HG02623 (cell line): ENCODE data around the gene HOXC13.

Experiments used
- ATAC-seq: cut with Tn5 transposase; IDR thresholded peaks from one replicate; pipeline ENCODE4 v1.9.1; 2021; ENCODE audit warnings: moderate library complexity; ENCODE audit not compliant: unreplicated experiment

The HOXC13 gene

DNA sequence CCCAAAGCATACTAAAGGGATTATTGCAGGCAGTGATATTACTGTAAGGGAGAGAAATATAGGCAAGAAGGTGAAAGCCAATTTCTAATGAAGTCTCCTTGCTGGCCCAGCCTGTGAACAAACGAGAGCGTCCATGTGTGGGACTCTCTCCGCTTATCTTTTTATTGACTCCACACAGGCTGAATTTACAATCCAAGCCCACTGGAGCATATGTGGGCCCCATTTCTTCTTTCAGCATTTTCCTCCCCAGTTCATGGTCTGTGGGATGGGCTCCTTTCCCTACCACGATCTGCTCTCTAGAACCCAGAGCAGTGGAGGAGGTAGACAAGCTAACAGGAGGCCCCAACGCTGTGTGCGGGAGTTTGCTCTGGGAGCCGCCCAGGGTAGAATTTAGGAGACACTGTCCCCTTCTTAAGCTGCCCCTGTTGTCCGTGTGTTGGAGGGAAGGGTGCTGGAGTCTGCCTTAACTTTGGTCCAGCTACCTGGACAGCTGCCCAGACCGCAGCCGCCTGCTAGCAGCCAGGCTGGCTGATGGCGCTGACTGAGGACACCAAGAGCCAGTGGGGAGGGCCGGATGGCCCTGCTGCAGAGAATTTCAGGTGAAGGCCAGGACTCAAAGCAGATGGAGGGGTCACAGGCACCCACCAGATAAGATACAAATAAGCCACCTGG lies 31.1 kb downstream of the HOXC13 start:
- ATAC-seq = no peak

DNA sequence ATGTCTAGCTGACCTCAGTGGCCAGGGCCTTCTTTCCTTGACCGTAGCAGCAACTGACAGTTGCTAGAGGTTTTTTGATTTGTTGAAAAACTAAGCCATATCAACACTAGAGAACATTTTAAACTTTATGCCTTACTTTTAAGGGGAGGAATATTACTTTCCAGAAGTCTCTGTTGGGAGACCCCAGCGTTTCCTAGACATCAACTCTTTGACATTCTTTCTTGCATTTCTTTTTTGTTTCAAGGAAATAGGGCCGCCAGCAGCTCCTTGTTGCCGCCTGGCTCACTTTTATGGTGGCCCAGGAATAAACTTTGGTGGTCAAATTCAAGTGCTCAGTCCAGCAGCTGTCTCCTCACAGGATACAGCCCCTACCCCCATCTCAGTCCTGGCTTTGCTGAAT lies 31.8 kb downstream of the HOXC13 start:
- no peak for ATAC-seq

DNA sequence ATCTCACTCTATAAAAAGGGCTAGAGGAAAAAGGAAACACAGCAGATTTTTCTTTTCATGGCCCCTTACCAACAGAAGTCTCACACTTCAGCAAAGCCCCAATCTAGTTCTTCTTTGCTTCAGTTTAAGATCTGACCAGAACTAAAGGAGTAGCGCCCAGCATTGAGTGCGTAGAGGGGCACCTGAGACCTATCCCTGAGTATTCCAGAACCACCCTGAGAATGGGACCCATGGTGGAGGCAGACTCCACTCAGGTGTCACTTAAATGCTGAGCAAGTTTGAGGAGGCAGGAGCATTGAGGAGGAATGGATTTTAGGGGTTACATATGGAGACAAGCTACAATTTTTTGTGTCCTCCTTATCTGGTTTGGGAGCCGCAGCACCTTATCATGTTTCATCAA lies 32.5 kb downstream of the HOXC13 start:
- no peak for ATAC-seq

- no peak for ATAC-seq
Observed at GRCh38 chr12:53971686-53972085, 33.1 kb downstream of the HOXC13 start.

GRCh38 chr12:53972152-53972702 lies 33.6 kb downstream of the HOXC13 start:
- no peak for ATAC-seq

- no peak for ATAC-seq
Observed at GRCh38 chr12:53972722-53973235, 34.1 kb downstream of the HOXC13 start, which contains the start of gene HOXC11. Gene HOXC11, plus strand, starts transcription at chr12:53973126. Its CDS starts 116 bp downstream, at chr12:53973242.

GRCh38 chr12:53973236-53974042 lies 34.8 kb downstream of the HOXC13 start:
- ATAC-seq = no peak

GRCh38 chr12:53974084-53975063 lies 35.7 kb downstream of the HOXC13 start, which contains the start of gene HOTAIR:
Gene HOTAIR, minus strand, starts transcription at chr12:53974954.
- ATAC-seq = no peak

DNA sequence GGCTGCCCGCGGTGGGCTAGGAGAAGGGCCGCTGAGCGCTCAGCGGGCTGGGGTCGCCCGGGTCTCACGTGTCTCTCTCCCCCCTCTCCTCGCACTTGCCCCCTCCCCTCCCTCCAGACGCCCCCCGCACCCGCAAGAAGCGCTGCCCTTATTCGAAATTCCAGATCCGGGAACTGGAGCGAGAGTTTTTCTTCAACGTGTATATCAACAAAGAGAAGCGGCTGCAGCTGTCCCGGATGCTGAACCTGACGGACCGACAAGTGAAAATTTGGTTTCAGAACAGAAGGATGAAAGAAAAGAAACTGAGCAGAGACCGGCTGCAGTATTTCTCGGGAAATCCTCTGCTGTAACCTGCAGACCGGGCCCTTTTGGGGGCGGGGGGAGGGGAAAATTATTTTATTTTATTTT lies 36.4 kb downstream of the HOXC13 start:
- no peak for ATAC-seq

GRCh38 chr12:53975479-53976152 lies 37.0 kb downstream of the HOXC13 start:
- no peak for ATAC-seq

DNA sequence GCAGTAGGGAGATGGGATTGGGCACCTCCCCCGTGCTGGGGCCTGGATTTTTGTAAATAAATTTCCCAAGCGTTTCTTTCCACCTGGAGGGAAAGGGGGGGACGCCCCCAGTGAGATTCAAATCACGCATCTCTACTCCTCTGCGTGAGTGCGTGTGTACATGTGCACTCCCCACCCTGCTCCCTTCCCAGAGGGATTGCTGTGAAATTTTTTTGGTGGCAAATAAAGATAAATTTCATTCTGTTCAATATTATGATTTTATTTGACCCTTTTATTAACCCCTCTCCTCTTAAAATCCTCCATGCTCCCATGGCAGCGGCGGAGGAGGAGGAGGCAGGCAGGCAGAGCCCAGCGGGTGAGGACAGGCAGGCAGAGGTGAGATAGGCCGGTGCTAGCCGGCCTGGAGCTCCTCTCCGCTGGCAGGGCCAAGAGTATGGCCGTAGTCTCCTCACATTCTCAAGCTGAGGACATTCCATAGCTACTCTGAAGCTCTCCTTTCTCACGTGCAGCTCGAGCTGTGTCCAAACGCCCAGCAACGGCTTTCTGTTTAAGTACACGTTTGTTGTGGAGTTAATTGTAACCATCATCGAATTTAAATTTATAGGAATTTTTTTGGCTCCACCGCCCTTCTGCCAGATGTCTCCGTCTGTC lies 37.7 kb downstream of the HOXC13 start:
- ATAC-seq = no peak

DNA sequence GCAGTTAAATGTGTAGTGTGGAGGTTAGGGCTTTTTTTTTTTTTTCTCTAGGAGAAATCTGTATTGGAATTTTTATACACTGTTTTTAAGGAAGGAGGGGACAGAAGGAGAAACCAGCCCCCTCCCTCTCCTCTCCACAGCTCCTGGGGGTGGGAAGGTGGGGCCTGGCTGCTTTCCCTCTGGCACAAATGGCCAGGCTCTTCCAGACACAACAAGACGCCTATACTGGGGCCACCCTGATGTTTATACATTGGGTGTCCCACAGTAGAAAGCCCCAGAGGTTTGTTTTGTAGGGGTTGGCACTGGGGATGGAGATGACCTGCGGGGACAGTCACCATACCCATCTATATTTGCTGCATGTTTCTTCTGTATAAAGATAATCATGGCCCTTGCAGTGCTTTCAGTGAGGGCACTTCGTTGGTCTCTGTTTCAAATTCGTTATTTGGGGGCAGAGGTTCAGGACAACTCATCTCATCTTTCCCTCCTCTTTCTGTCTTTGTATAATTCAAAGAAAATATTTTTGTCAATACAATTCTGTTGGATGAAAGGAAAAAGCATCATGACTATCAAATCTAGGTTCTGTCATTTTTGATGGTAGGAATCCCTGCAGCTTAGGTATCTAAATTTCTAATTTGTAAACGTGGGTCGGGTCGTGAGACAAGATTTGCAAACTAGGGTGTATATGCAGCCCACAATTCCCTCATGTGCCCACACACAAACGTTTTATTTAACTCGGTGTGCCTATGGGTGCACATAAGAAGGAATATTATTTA lies 38.4 kb downstream of the HOXC13 start:
- ATAC-seq = no peak

DNA sequence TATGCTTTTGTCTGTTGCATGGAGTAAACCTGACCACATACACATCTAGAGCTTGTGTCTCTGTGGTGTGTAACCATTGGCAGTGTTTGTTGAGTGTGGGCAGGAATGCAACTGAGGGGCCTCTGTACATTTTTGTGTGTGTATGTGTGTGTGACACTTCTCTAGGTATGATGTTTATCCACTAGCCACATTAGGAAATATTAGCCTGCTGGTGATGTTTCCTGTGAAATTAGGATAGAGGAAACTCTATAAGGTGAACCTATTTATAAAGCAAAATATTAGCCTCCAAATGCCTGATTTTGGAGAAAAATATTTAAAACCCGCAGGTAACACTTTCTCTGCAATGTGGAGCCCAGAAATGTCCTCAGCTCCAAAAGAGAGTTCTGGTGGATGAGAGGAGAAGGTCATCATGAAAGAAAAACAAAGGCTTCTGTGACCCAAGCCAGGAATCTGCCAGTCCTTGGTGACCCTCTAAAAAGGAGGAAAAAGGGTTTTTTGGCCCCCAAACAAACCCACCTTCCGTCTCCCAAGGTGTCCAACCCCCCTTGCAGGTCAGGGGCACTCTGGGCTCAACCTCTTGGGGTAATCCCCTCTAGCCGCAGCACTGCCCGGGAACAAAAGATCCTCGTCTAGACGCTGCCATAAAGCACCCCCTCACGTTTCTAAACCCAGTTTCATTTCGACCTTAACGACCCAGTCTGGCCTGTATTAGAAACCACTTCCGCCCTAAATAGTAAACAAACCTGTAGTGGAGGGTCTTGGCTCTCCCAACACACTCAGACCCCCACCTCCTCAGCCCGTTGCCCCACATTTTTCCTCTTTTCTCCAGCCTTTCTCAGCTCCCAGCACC lies 39.2 kb downstream of the HOXC13 start:
- ATAC-seq = no peak

DNA sequence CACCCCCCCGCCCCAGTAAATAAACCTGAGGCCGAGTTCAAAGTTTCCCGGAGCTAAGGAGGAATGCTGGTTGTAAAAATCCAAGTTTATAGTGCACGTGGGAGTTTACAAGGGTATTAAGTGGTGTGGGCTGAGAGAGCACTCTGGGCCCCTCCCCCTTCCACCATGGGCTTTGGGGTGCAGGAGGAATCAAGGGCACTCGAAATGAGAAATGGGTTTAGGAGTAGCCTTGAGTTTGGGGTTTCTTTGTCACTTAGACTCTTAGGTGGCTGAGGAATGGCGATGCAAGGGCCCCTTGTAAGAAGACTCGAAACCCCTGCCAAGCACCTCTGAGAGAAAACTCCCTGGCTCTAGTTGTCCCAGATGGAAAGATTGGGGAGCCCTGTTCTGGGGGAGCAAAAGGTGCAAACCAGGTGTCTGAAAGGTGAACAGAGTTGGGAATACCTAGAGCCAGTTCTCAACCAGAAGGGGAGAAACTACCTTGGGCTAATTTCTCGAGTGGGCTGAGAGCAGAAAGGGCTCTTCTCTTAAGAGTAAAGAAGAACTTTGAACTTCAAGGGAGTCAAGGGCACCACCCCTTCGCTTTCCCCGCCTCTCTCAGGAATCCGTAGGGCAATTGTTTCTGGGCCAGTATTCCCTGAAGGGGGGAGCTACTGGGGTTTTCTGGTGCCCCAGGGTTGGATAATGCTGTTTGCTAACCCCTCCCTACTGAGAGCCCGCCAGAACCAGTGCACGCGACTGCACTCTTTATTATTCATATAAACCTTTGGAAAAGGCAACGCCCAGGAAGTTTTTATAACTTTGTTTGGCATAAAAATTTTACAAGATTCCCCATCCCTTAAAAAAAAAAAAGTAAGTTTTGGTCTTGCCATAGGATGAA lies 40.1 kb downstream of the HOXC13 start:
- ATAC-seq = no peak

- no peak for ATAC-seq
Observed at GRCh38 chr12:53980104-53980801, 41.6 kb downstream of the HOXC13 start.

DNA sequence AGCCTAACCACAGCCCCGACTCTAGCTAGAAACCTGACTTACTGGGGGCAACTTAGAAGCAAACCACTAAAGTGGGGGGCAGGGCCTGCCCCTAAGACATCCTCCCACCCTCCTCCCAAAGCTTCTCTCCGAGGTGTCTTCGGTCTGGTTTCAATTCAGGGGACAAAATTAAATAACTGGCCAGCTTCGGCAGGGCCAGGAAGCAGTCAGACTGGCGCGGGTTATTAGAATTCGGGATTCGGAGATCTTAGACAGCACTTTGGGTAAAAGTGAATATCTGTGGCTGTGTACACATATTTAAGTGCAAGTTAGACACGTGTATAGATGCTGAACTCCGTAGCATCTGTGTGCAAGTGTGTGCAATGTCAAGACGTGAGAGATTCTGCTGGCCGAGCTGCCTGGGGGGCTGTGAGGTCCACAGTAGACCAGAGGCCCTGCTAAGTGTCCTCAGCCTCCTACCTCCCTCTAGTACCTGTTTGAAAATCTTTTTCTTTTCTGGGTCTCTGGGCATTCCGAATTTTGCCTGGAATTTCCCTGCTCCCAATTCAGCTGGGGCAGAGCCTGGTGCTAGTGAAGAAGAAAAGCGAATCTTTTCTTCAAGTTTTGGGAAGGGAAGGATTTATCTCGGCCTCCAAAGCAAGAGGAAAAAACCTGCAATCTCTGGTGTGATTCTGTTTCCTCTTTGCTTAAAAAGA lies 42.3 kb downstream of the HOXC13 start:
- ATAC-seq = no peak
